ENCODE results near the gene MAN2A1. TPM values are rescaled to one million over a fixed set of nuclear protein-coding genes. Genes with fewer than 3 reads are reported as not detected.

Gene MAN2A1
- total RNA-seq, 1 donor from 2014 or later = 21.3 TPM

- H3K27ac Mint-ChIP-seq = no peak overlapping the region
- H3K4me3 Mint-ChIP-seq = no peak overlapping the region
- DNase-seq (ENCODE audit: low spot score in 2 of 2, unreplicated experiment in 2 of 2) = no peak
- TF ChIP-seq, protein P1, sequence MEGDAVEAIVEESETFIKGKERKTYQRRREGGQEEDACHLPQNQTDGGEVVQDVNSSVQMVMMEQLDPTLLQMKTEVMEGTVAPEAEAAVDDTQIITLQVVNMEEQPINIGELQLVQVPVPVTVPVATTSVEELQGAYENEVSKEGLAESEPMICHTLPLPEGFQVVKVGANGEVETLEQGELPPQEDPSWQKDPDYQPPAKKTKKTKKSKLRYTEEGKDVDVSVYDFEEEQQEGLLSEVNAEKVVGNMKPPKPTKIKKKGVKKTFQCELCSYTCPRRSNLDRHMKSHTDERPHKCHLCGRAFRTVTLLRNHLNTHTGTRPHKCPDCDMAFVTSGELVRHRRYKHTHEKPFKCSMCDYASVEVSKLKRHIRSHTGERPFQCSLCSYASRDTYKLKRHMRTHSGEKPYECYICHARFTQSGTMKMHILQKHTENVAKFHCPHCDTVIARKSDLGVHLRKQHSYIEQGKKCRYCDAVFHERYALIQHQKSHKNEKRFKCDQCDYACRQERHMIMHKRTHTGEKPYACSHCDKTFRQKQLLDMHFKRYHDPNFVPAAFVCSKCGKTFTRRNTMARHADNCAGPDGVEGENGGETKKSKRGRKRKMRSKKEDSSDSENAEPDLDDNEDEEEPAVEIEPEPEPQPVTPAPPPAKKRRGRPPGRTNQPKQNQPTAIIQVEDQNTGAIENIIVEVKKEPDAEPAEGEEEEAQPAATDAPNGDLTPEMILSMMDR (IDR thresholded peaks at IDR 0.05; ENCODE audit: unreplicated experiment) = no peak
- peaks cover 13% of the 10 kb centered on the region for H3K36me3 Mint-ChIP-seq
- no peaks in the 10 kb centered on the region for H3K9me3 Mint-ChIP-seq
- H3K27me3 Mint-ChIP-seq (ENCODE audit: low read depth) = no peaks in the 10 kb centered on the region
- H3K4me1 Mint-ChIP-seq = no peaks in the 10 kb centered on the region
These were observed 77.7 kb downstream of the MAN2A1 start for GRCh38 chr5:109767184-109767995.

- DNase-seq (ENCODE audit: low spot score in 2 of 2, unreplicated experiment in 2 of 2) = no peak
- Mint-ChIP-seq H3K9me3 (no peaks in the 10 kb centered on the region), H3K4me3 (no peak overlapping the region), H3K36me3 (peaks cover 7% of the 10 kb centered on the region), H3K4me1 (no peaks in the 10 kb centered on the region), H3K27me3 (ENCODE audit: low read depth) (no peaks in the 10 kb centered on the region), H3K27ac (no peak overlapping the region)
- TF ChIP-seq, protein P1 (IDR thresholded peaks at IDR 0.05; ENCODE audit: unreplicated experiment) = no peak
These were observed 78.3 kb downstream of the MAN2A1 start for GRCh38 chr5:109767997-109768396.

DNA sequence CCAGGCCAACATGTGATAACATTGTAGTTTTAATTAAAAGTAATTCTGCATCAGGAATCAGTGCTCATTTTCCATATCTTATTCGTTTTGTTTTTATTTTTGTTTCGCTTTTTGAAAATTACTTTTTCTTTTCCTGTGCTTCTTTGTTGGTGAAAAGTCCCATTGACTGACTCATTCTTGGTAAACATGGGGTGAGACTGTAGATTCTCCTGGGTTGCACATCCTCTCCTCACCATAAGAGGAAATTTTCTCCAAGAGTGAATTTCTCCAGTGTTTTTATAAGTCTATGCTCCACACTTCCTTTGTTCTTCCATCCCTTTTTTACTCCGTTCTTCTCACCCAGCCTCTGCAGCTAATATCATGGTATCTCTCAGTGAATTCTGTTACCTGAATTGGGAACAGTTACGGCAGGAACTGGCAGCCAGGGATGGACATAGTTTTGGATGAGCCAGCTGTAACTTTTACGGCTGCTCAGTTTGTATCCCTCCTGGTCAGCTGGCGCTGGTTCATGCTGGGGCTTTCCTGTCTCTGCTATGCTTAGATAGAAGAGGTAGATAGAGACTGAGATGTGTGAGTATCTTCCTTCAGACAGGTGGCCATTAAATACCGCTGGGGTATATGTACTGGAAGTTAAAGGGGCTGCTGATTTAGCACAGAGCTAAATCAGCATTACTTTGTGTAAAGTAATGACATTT is 80.0 kb downstream of the MAN2A1 start:
- H3K27me3 Mint-ChIP-seq (ENCODE audit: low read depth) = no peaks in the 10 kb centered on the region
- no peak overlapping the region for H3K4me3 Mint-ChIP-seq
- TF ChIP-seq, protein P1 (IDR thresholded peaks at IDR 0.05; ENCODE audit: unreplicated experiment) = no peak
- H3K9me3 Mint-ChIP-seq = no peaks in the 10 kb centered on the region
- H3K36me3 Mint-ChIP-seq = peaks cover 6% of the 10 kb centered on the region
- H3K27ac Mint-ChIP-seq = no peak overlapping the region
- no peaks in the 10 kb centered on the region for H3K4me1 Mint-ChIP-seq
- no peak for DNase-seq (ENCODE audit: low spot score in 2 of 2, unreplicated experiment in 2 of 2)

DNA sequence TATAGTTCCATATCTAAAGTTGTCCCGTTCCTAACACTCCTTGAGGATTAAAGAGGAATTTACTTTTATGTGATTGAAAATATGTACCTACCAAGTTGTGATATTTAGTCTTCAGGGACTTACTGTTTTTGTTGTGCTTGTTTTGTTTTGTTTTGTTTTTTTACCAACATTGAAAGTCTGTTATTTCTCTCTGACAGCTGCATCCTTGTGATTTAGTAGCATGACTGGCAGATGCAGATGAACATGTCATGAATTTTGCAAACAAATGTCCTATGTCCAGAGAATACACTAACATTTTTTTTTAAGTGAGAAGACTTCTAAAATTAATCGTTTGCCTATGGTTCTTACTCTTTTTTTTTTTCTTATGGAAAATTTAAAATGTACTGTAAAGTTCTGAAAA is 85.4 kb downstream of the MAN2A1 start:
- H3K27me3 Mint-ChIP-seq (ENCODE audit: low read depth) = no peaks in the 10 kb centered on the region
- H3K4me1 Mint-ChIP-seq = peaks cover 2% of the 10 kb centered on the region
- no peaks in the 10 kb centered on the region for H3K9me3 Mint-ChIP-seq
- TF ChIP-seq, protein P1 (IDR thresholded peaks at IDR 0.05; ENCODE audit: unreplicated experiment) = no peak
- no peak for DNase-seq (ENCODE audit: low spot score in 2 of 2, unreplicated experiment in 2 of 2)
- no peak overlapping the region for H3K27ac Mint-ChIP-seq
- H3K36me3 Mint-ChIP-seq = peaks cover 8% of the 10 kb centered on the region
- H3K4me3 Mint-ChIP-seq = no peak overlapping the region

DNA sequence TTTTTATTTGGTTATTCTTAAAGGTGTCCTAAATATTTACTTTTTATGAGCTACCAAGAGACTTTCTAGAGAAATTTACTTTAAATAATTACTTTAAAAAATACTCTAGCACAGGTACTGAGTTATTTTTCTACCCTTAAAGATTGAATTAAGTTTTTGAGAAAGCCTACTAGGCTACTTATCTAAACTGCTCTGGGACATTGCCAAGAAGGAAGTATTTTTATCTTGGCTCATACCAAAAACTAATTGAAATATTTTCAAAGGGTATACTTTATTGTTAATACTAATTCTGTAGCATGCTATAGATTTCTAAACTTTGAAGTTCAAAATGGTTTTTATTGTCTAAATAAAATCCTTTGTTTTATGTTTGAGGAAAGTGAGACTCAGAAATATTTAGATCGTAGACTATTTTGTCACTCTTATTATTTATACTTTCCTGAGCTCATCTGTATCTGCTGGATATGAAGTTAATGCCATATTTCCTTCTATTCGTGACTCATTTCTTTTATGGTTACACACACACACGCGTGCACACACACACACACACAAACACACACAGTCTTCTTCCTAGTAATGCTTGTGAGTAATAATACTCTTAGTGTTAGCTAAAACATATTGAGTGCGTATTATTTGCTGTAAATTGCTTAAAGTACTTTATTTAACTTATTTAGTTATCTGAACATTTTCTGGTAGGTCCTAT is 89.5 kb downstream of the MAN2A1 start:
- peaks cover 2% of the 10 kb centered on the region for H3K4me1 Mint-ChIP-seq
- TF ChIP-seq, protein P1 (IDR thresholded peaks at IDR 0.05; ENCODE audit: unreplicated experiment) = no peak
- H3K27me3 Mint-ChIP-seq (ENCODE audit: low read depth) = no peaks in the 10 kb centered on the region
- no peak overlapping the region for H3K4me3 Mint-ChIP-seq
- peaks cover 7% of the 10 kb centered on the region for H3K36me3 Mint-ChIP-seq
- H3K27ac Mint-ChIP-seq = peak overlapping the region; percentile 53
- DNase-seq (ENCODE audit: low spot score in 2 of 2, unreplicated experiment in 2 of 2) = no peak
- no peaks in the 10 kb centered on the region for H3K9me3 Mint-ChIP-seq
